Right cardiac atrium (tissue), 5 donors: Measurements from ENCODE around the gene RAB38. TPM values are rescaled to one million over a fixed set of nuclear protein-coding genes. Genes with fewer than 3 reads are reported as not detected.

ENCODE experiments used
- ATAC-seq, 2 donors: fragments of 200-7000 bp; cut with Tn5 transposase; one replicate each; pipeline versions ENCODE4 v1.8.0 to v1.9.1; 2020; ENCODE audit warnings: moderate library complexity in 2 of 2, mild to moderate bottlenecking in 1 of 2
- DNase-seq, 3 donors: peaks; one replicate each; pipeline ENCODE4 v3.0.0-alpha.2; 2020
- H3K27ac ChIP-seq: one replicate; pipeline ENCODE4 v1.5.1; 2013; ENCODE audit warnings: mild to moderate bottlenecking, low read length, control low read depth, moderate library complexity
- H3K27me3 ChIP-seq: one replicate; pipeline ENCODE4 v1.6.1; 2013; ENCODE audit not compliant: control insufficient read depth, insufficient read depth
- H3K4me1 ChIP-seq: one replicate; pipeline ENCODE4 v1.6.1; 2013; ENCODE audit warnings: low read length; ENCODE audit not compliant: control insufficient read depth, insufficient read depth
- H3K4me3 ChIP-seq: one replicate; pipeline ENCODE4 v1.5.1; 2013; ENCODE audit warnings: low read length, control low read depth
- H3K9me3 ChIP-seq: one replicate; pipeline ENCODE4 v1.6.1; 2013; ENCODE audit warnings: low read length; ENCODE audit not compliant: control insufficient read depth
- WGBS: extraction: QIAGEN DNeasy Blood & Tissue Kit; methylation state at CpG from one replicate; pipeline ENCODE4 v1.1.7; 2013; 5-methylcytosine and 5-hydroxymethylcytosine counted together
- intact Hi-C, 4 donors: fragments of 100-400 bp; cut with DNase I; formaldehyde crosslinking; loops; one replicate each; pipeline versions ENCODE4 v1.11.0 to v1.14.0; 2022 to 2023
- polyA plus RNA-seq: library from polyadenylated mRNA; stranded (reverse); fragments of 200-250 nt; gene quantifications from one replicate; pipeline ENCODE4 v1.2.3, GENCODE V29; 2013
- total RNA-seq, 4 donors: library from RNA; stranded (reverse); fragmentation: NEBNext Ultra II Directional; extraction: Animal tissue kit (Norgen Biotek cat#: 25700); gene quantifications; one replicate each; pipeline ENCODE4 v1.2.1, GENCODE V29; 2021
- donor health status: healthy with polysubstance abuse.
- donor health status: DM: no; HTN: yes; CAD: no.
- donor health status: DM: no; HTN: no; CAD: no.
- donor health status: DM: no; HTN: yes; CAD: no; lungs with severe emphysema.
- donor health status: DM: yes; HTN: yes; CAD: no.

RAB38 gene
- total and polyA plus RNA-seq, 5 donors = 0.39 to 1.4 (median 1.0) TPM

DNA sequence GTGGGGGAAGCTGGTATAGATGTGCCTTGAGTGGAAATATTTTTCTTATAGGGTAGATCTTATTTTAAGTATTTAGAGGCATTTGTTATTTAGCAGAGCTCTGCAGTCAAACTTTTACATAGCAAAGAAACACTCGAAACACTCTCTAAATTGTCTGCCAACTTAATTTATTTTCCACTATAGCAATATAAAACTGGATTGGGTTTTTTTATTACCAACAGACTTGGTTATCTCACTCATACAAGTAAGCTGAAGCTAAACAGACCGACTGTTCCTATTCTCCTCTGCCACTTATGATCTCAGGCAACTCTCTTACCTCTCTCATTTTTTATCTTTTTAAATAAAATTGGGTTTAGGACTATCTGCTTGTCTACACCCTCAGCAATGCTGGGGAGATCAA is 4.6 kb downstream of the RAB38 start:
- no peaks in the 10 kb centered on the region for H3K4me1 ChIP-seq
- 88% methylated on average over 2 of the region's 2 CpGs for WGBS
- H3K27ac ChIP-seq = no peak overlapping the region
- intact Hi-C loops = no loop called here
- no peak overlapping the region for H3K4me3 ChIP-seq
- H3K9me3 ChIP-seq = no peaks in the 10 kb centered on the region
- no peaks in the 10 kb centered on the region for H3K27me3 ChIP-seq
- DNase-seq = no peak
- ATAC-seq = no peak

DNA sequence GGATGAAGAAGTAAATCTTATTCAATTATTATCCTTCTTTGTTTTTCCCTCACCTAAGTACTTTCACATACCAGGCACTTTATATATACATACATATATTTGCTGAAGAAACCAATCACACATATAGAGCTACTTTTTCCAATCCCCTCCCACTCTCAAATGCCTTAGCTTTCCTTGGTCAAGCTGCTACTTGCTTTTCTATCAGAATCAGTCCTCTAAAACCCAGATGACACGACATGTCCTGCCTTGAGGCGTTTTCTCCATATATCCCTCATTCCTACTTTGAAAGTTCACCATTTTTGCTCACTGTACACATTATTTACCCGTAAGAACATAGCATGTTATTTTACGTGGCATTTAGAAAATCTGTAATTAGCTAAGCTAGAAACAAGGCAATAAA is 5.4 kb downstream of the RAB38 start:
- no peak for ATAC-seq
- 91% methylated on average over 4 of the region's 4 CpGs for WGBS
- Histone ChIP-seq H3K27me3 (no peaks in the 10 kb centered on the region), H3K4me3 (no peak overlapping the region), H3K9me3 (no peaks in the 10 kb centered on the region), H3K27ac (no peak overlapping the region), H3K4me1 (no peaks in the 10 kb centered on the region)
- intact Hi-C loops = no loop called here
- no peak for DNase-seq

- no peak overlapping the region for H3K4me3 ChIP-seq
- no peak for DNase-seq
- no peak overlapping the region for H3K27ac ChIP-seq
- no peak for ATAC-seq
- H3K4me1 ChIP-seq = no peaks in the 10 kb centered on the region
- H3K27me3 ChIP-seq = no peaks in the 10 kb centered on the region
- intact Hi-C loops = no loop called here
- H3K9me3 ChIP-seq = no peaks in the 10 kb centered on the region
- 82% methylated on average over 2 of the region's 2 CpGs for WGBS
These were observed 5.8 kb downstream of the RAB38 start for GRCh38 chr11:88169471-88169870.

DNA sequence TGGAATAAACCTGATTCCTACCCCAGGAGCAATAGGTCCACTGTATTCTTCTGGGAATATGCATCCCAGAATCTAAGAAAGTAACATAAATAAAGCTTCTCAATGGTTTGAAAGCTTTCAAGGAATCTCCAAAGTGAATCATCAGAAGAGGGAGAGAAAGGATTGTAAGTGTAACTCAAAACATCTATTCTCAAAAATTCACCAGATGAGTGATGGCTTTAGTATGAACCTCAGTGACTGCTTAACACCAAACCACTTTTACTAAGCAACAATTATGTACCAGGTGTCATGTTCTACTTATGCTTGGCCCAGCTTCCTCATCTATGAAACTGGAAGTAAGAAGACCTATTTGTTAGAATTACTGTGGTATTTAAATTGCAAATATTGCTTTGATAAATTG is 7.4 kb downstream of the RAB38 start:
- Histone ChIP-seq H3K4me3 (no peak overlapping the region), H3K27ac (no peak overlapping the region), H3K27me3 (no peaks in the 10 kb centered on the region), H3K4me1 (no peaks in the 10 kb centered on the region), H3K9me3 (no peaks in the 10 kb centered on the region)
- DNase-seq = no peak
- no peak for ATAC-seq
- intact Hi-C loops = no loop called here

- Histone ChIP-seq H3K4me3 (no peak overlapping the region), H3K27ac (no peak overlapping the region), H3K4me1 (no peaks in the 10 kb centered on the region), H3K27me3 (no peaks in the 10 kb centered on the region), H3K9me3 (no peaks in the 10 kb centered on the region)
- DNase-seq = no peak
- WGBS = 80% methylated on average over 1 of the region's 1 CpG
- ATAC-seq = no peak
- intact Hi-C loops = no loop called here
These were observed 10.2 kb downstream of the RAB38 start for GRCh38 chr11:88164806-88165585.

DNA sequence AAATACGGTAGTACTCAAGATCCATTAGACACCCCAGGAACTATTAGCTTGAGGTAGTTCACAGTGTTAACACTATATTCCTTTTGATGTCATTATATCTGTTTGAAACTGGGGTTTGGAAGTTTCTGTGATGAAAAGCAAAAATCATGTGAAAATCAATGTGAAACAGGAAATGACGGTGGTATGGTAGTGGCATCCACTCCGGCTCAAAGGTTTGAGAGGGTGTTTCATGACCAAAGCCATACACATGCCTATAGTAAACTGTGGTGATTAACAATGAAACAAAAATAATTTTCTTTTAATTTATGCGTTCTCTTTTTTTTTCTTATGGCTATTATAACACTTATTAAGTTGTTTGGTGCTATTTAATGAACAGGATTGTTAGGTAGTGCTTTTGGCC is 10.9 kb downstream of the RAB38 start:
- ATAC-seq = no peak
- no peak for DNase-seq
- 77% methylated on average over 4 of the region's 4 CpGs for WGBS

GRCh38 chr11:88158081-88158480 is 17.2 kb downstream of the RAB38 start:
- H3K9me3 ChIP-seq = no peaks in the 10 kb centered on the region
- WGBS = 78% methylated on average over 1 of the region's 1 CpG
- ATAC-seq (no peak), DNase-seq (no peak)
- no peak overlapping the region for H3K27ac ChIP-seq
- no peak overlapping the region for H3K4me3 ChIP-seq
- no peaks in the 10 kb centered on the region for H3K27me3 ChIP-seq
- intact Hi-C loops = no loop called here
- H3K4me1 ChIP-seq = no peaks in the 10 kb centered on the region

More for the DNA sequence above, 10.9 kb downstream of the RAB38 start:
- no peaks in the 10 kb centered on the region for H3K27me3 ChIP-seq
- intact Hi-C loops = no loop called here
- H3K9me3 ChIP-seq = no peaks in the 10 kb centered on the region
- no peak overlapping the region for H3K4me3 ChIP-seq
- H3K27ac ChIP-seq = no peak overlapping the region
- no peaks in the 10 kb centered on the region for H3K4me1 ChIP-seq

- Histone ChIP-seq H3K4me3 (no peak overlapping the region), H3K9me3 (no peaks in the 10 kb centered on the region), H3K27ac (no peak overlapping the region), H3K4me1 (no peaks in the 10 kb centered on the region), H3K27me3 (no peaks in the 10 kb centered on the region)
- intact Hi-C loops = no loop called here
- no peak for DNase-seq
- no peak for ATAC-seq
- WGBS = 83% methylated on average over 4 of the region's 4 CpGs
These were observed 17.9 kb downstream of the RAB38 start for GRCh38 chr11:88157370-88157769.

DNA sequence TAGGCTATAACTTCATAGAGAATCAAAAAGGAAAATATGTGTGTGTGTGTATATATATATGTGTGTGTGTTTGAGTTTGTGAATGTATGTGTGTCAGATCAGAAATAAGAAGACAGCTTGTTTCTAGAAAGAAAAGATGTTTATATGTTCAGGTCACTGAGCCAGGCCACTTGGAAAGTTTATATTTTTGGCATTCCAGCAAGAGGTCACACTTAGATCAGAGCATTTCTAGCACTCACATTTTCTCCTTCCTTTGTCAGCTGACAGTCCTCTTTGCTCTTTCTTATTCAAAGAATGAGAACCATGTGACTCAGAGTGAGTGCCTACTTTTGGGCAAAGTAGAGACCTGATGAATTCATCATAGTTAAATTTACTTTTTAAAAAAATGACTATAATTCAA is 22.9 kb downstream of the RAB38 start:
- Histone ChIP-seq H3K27ac (no peak overlapping the region), H3K9me3 (no peaks in the 10 kb centered on the region), H3K4me1 (no peaks in the 10 kb centered on the region), H3K27me3 (no peaks in the 10 kb centered on the region), H3K4me3 (no peak overlapping the region)
- intact Hi-C loops = no loop called here
- ATAC-seq = no peak
- no peak for DNase-seq

DNA sequence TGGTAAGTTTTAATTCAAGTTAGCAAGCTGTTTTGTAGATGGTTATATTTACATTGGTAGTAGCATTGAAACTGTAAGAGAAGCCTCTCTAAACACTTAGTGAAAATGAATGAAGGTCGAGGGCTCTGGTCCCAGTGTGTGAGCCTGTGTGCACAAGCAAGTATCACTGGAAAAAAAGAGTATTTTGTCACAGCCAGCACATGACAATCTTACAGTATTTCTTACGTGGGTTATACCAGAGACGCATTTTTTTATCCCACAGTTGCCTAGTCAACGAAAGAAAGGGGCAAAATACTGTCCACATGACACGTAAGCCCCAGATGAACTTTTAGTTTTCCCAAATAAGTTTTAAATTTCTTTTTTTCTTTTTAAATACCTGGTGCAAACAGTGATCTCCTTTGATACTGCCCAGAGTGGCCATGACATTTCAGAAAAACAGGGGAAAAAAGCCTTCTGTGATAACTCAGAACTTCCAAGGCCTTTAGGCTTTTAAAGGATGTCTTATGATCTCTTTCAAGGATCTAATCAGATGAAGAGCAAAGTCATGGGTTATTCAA is 23.5 kb downstream of the RAB38 start:
- intact Hi-C loops = no loop called here
- 77% methylated on average over 5 of the region's 5 CpGs for WGBS
- ATAC-seq (no peak), DNase-seq (no peak)
- Histone ChIP-seq H3K4me3 (no peak overlapping the region), H3K27ac (no peak overlapping the region), H3K27me3 (no peaks in the 10 kb centered on the region), H3K9me3 (no peaks in the 10 kb centered on the region), H3K4me1 (no peaks in the 10 kb centered on the region)

- no peaks in the 10 kb centered on the region for H3K9me3 ChIP-seq
- DNase-seq (no peak), ATAC-seq (no peak)
- no peaks in the 10 kb centered on the region for H3K27me3 ChIP-seq
- WGBS = 93% methylated on average over 1 of the region's 1 CpG
- H3K27ac ChIP-seq = no peak overlapping the region
- H3K4me1 ChIP-seq = no peaks in the 10 kb centered on the region
- intact Hi-C loops = no loop called here
- no peak overlapping the region for H3K4me3 ChIP-seq
These were observed 29.1 kb downstream of the RAB38 start for GRCh38 chr11:88146106-88146505.

- intact Hi-C loops = no loop called here
- Histone ChIP-seq H3K4me1 (no peaks in the 10 kb centered on the region), H3K4me3 (no peak overlapping the region)
These were observed 35.4 kb downstream of the RAB38 start for GRCh38 chr11:88139865-88140264.

More at GRCh38 chr11:88139865-88140264, 35.4 kb downstream of the RAB38 start:
- Histone ChIP-seq H3K27ac (no peak overlapping the region), H3K9me3 (no peaks in the 10 kb centered on the region), H3K27me3 (no peaks in the 10 kb centered on the region)
- DNase-seq = no peak
- ATAC-seq = no peak
- WGBS = 36% methylated on average over 1 of the region's 1 CpG
